Mesothelial cell of epicardium (in vitro differentiated cells): ENCODE data around the gene SPARC. TPM values are rescaled to one million over a fixed set of nuclear protein-coding genes. Genes with fewer than 3 reads are reported as not detected.

Experiments used
- DNase-seq, 2 experiments: peaks; one replicate each; pipeline ENCODE4 v3.0.0; 2021; ENCODE audit warnings: low spot score in 2 of 2; ENCODE audit not compliant: unreplicated experiment in 2 of 2
- H3K27ac Mint-ChIP-seq: 2 replicates; pipeline ENCODE4 v1.8.0; 2021; ENCODE audit warnings: mixed read lengths
- H3K27me3 Mint-ChIP-seq: 2 replicates; pipeline ENCODE4 v1.8.0; 2021; ENCODE audit warnings: low read depth, mixed read lengths
- H3K36me3 Mint-ChIP-seq: 2 replicates; pipeline ENCODE4 v1.8.0; 2021; ENCODE audit warnings: mixed read lengths
- H3K4me1 Mint-ChIP-seq: 2 replicates; pipeline ENCODE4 v1.8.0; 2021; ENCODE audit warnings: mixed read lengths
- H3K4me3 Mint-ChIP-seq: 2 replicates; pipeline ENCODE4 v1.8.0; 2021; ENCODE audit warnings: mild to moderate bottlenecking, moderate library complexity, mixed read lengths
- H3K9me3 Mint-ChIP-seq: 2 replicates; pipeline ENCODE4 v1.8.0; 2021; ENCODE audit warnings: mixed read lengths
- total RNA-seq: library from RNA; stranded (reverse); gene quantifications from 3 replicates; pipeline ENCODE4 v1.2.1, GENCODE V29; 2021
- TF ChIP-seq, protein P1 (sequence below): fragments of 200-600 bp; sonication (generic); IDR thresholded peaks from one replicate; pipeline ENCODE4 v1.5.0; 2021; ENCODE audit warnings: antibody characterized with exemption; ENCODE audit not compliant: unreplicated experiment

SPARC gene
- total RNA-seq, 1 donor from 2014 or later: 2,843 TPM

GRCh38 chr5:151648089-151648488 lies 38.6 kb downstream of the SPARC start:
- Mint-ChIP-seq H3K27me3 (peaks cover 6% of the 10 kb centered on the region), H3K27ac (no peak overlapping the region), H3K4me3 (no peak overlapping the region), H3K36me3 (no peaks in the 10 kb centered on the region), H3K9me3 (no peaks in the 10 kb centered on the region), H3K4me1 (peaks cover 7% of the 10 kb centered on the region)
- no peak for DNase-seq
- TF ChIP-seq, protein P1, sequence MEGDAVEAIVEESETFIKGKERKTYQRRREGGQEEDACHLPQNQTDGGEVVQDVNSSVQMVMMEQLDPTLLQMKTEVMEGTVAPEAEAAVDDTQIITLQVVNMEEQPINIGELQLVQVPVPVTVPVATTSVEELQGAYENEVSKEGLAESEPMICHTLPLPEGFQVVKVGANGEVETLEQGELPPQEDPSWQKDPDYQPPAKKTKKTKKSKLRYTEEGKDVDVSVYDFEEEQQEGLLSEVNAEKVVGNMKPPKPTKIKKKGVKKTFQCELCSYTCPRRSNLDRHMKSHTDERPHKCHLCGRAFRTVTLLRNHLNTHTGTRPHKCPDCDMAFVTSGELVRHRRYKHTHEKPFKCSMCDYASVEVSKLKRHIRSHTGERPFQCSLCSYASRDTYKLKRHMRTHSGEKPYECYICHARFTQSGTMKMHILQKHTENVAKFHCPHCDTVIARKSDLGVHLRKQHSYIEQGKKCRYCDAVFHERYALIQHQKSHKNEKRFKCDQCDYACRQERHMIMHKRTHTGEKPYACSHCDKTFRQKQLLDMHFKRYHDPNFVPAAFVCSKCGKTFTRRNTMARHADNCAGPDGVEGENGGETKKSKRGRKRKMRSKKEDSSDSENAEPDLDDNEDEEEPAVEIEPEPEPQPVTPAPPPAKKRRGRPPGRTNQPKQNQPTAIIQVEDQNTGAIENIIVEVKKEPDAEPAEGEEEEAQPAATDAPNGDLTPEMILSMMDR: no peak

DNA sequence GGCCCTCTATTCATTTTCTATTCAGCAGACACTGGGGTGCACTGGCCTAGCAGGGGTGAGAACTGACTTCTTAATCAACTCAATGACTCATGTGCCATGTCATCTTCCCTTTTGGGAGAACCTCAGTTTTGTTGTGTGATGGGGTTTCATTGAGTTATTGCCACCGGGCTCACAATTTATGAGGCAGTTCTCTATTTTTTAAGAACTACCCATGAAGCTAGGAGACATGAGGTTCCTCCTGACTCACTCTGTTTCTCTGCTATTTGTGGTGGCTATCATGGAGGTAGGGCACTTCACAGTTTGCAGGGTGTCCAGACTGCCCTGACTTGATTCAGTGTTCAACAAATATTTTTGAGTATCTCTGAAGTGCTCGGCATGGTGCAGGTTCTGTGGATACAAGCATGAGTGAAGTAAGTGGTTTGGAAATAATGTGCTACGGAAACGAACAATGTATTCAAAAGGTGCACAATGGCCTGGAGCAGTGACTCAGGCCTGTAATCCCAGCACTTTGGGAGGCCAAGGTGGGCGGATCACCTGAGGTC lies 39.3 kb downstream of the SPARC start:
- H3K4me3 Mint-ChIP-seq: no peak overlapping the region
- TF ChIP-seq, protein P1: no peak
- no peak overlapping the region for H3K27ac Mint-ChIP-seq
- no peaks in the 10 kb centered on the region for H3K36me3 Mint-ChIP-seq
- no peak for DNase-seq
- H3K9me3 Mint-ChIP-seq: no peaks in the 10 kb centered on the region
- peaks cover 6% of the 10 kb centered on the region for H3K27me3 Mint-ChIP-seq
- H3K4me1 Mint-ChIP-seq: peaks cover 7% of the 10 kb centered on the region

DNA sequence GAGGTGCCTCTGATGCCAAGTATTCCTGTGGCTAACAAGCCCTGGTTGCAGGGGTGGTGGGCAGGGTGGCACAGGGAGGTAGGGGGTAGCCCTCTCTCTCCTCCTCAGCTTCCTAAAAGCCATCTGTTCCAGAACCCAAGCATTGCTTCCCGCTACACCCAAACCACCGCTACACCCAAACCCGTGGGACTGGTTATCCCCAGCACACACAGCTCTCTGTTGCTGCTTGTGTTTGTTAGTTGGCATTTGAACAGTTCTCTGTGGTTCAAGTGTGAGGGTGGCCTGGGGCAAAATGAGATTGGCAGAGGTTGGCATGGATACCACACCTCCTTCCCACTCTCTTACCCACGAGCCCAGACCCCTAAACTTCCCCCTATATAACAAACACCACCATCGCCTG lies 40.4 kb downstream of the SPARC start:
- Mint-ChIP-seq H3K4me1 (peaks cover 7% of the 10 kb centered on the region), H3K4me3 (no peak overlapping the region), H3K27me3 (peaks cover 6% of the 10 kb centered on the region), H3K36me3 (no peaks in the 10 kb centered on the region), H3K27ac (no peak overlapping the region), H3K9me3 (no peaks in the 10 kb centered on the region)
- TF ChIP-seq, protein P1: no peak
- DNase-seq: no peak

- Mint-ChIP-seq H3K4me3 (no peak overlapping the region), H3K27me3 (peaks cover 6% of the 10 kb centered on the region), H3K36me3 (no peaks in the 10 kb centered on the region), H3K4me1 (no peaks in the 10 kb centered on the region), H3K27ac (no peak overlapping the region), H3K9me3 (no peaks in the 10 kb centered on the region)
- TF ChIP-seq, protein P1: no peak
- DNase-seq: no peak
Observed at GRCh38 chr5:151643388-151643787, 43.3 kb downstream of the SPARC start.

DNA sequence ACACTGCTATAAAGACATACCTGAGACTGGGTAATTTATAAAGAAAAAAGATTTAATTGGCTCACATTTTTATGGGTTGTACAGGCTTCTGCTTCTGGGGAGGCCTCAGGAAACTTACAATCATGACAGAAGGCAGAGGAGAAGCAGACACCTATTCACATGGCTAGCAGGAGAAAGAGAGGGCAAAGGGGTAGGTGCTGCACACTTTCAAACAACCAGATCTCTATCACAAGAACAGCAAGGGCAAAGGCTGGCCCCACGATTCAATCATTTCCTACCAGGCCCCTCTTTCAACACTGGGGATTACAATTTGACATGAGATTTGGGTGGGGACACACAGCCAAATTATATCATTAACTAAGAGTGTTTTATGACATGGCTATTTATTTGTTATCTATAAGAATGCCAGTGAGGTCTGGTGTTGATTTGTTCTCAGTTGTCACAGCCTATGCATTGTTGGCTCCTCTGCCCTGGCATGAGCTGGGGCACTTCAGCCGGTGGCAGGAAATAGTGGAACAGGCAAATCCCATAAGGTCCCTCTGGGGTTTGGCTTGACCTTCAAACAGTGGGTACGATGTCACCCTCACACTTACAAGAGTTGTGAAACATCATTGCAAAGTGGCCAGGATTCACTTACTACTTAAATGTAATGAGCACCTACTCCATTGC lies 44.1 kb downstream of the SPARC start:
- Mint-ChIP-seq H3K4me1 (no peaks in the 10 kb centered on the region), H3K36me3 (no peaks in the 10 kb centered on the region), H3K4me3 (no peak overlapping the region), H3K9me3 (no peaks in the 10 kb centered on the region), H3K27me3 (peaks cover 6% of the 10 kb centered on the region), H3K27ac (no peak overlapping the region)
- DNase-seq: no peak
- TF ChIP-seq, protein P1: no peak

DNA sequence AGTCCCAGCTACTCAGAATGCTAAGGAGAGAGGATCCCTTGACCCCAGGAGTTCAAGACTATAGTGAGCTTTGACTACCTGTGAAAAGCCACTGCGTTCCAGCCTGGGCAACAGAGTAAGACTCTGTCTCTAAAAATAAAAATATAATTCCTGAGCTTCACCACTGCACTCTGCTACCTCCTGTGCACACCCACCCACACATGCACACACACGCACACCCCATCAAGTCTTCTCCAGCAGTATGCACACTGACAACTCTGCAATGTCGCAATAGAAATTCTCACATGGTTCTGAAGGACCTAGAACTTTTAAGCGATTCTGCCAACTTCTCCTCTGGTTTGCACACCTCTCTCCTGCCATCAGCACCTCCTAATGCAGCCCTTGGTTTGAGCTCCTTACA lies 48.1 kb downstream of the SPARC start:
- TF ChIP-seq, protein P1: no peak
- Mint-ChIP-seq H3K4me1 (no peaks in the 10 kb centered on the region), H3K27ac (no peak overlapping the region), H3K4me3 (no peak overlapping the region), H3K27me3 (no peaks in the 10 kb centered on the region), H3K9me3 (no peaks in the 10 kb centered on the region), H3K36me3 (no peaks in the 10 kb centered on the region)
- DNase-seq: no peak
